WTC11 (cell line): ENCODE results near the gene PTPRT. TPM values are rescaled to one million over a fixed set of nuclear protein-coding genes. Genes with fewer than 3 reads are reported as not detected.

Source experiments
- ATAC-seq: fragments of 200-7000 bp; cut with Tn5 transposase; 2 replicates; pipeline ENCODE4 v1.10.0; 2021; ENCODE audit warnings: mild to moderate bottlenecking, moderate library complexity
- CTCF ChIA-PET: fragments of 300-600 bp; sonication (Branson Sonifier 250); formaldehyde crosslinking; loops from one replicate; lab custom pipeline; 2021; ENCODE audit warnings: antibody characterized with exemption; lab: Charles Lee
- POLR2A ChIA-PET: fragments of 350-600 bp; sonication (Branson Sonifier 250); formaldehyde crosslinking; loops from one replicate; lab custom pipeline; 2021; ENCODE audit warnings: antibody characterized with exemption; lab: Charles Lee
- DNase-seq: peaks from one replicate; pipeline ENCODE4 v3.0.0; 2021; ENCODE audit warnings: low spot score
- H3K27ac Mint-ChIP-seq: 2 replicates; pipeline ENCODE4 v1.8.0; 2021; ENCODE audit warnings: mixed read lengths
- H3K27me3 Mint-ChIP-seq: 2 replicates; pipeline ENCODE4 v1.8.0; 2021; ENCODE audit warnings: low read depth, mild to moderate bottlenecking, moderate library complexity, mixed read lengths
- H3K36me3 Mint-ChIP-seq: 2 replicates; pipeline ENCODE4 v1.8.0; 2021; ENCODE audit warnings: mixed read lengths
- H3K4me1 Mint-ChIP-seq: 2 replicates; pipeline ENCODE4 v1.8.0; 2022; ENCODE audit warnings: mixed read lengths
- H3K4me3 Mint-ChIP-seq: 2 replicates; pipeline ENCODE4 v1.8.0; 2021; ENCODE audit warnings: mild to moderate bottlenecking, moderate library complexity, mixed read lengths
- H3K9me3 Mint-ChIP-seq: 2 replicates; pipeline ENCODE4 v1.8.0; 2021; ENCODE audit warnings: mixed read lengths
- ATF2 ChIP-seq: sonication (generic); formaldehyde crosslinking; IDR thresholded peaks from 2 replicates; pipeline ENCODE4 v1.8.1; 2022; ENCODE audit warnings: low read depth, missing genetic modification reagents, borderline replicate concordance
- CDX4 ChIP-seq: fragments of 250-450 bp; sonication (Bioruptor Pico); IDR thresholded peaks from 2 replicates; pipeline ENCODE4 v1.9.0; 2021; ENCODE audit warnings: moderate library complexity, mild to moderate bottlenecking, inconsistent platforms, borderline replicate concordance
- ETV6 ChIP-seq: sonication (generic); formaldehyde crosslinking; IDR thresholded peaks from 2 replicates; pipeline ENCODE4 v1.8.1; 2022; ENCODE audit warnings: mild to moderate bottlenecking, missing genetic modification reagents
- FOXJ3 ChIP-seq: sonication (generic); formaldehyde crosslinking; IDR thresholded peaks from 2 replicates; pipeline ENCODE4 v1.9.0; 2021; ENCODE audit warnings: missing genetic modification reagents, mild to moderate bottlenecking, borderline replicate concordance
- FOXK1 ChIP-seq: sonication (generic); formaldehyde crosslinking; IDR thresholded peaks from 2 replicates; pipeline ENCODE4 v1.8.0; 2022; ENCODE audit warnings: mild to moderate bottlenecking, moderate library complexity, missing genetic modification reagents
- JAZF1 ChIP-seq: fragments of 250-450 bp; sonication (Bioruptor Pico); IDR thresholded peaks from 2 replicates; pipeline ENCODE4 v1.9.0; 2021; ENCODE audit warnings: moderate library complexity, mild to moderate bottlenecking, inconsistent platforms
- JUN ChIP-seq: sonication (generic); formaldehyde crosslinking; IDR thresholded peaks from 2 replicates; pipeline ENCODE4 v1.8.0; 2023; ENCODE audit warnings: mild to moderate bottlenecking, missing genetic modification reagents
- NR3C1 ChIP-seq: sonication (generic); formaldehyde crosslinking; conservative IDR thresholded peaks from 2 replicates; pipeline ENCODE4 v1.8.1; 2023; ENCODE audit warnings: low read depth, mild to moderate bottlenecking, missing genetic modification reagents
- OVOL2 ChIP-seq: fragments of 250-450 bp; sonication (Bioruptor Pico); IDR thresholded peaks from 2 replicates; pipeline ENCODE4 v1.9.0; 2021; ENCODE audit warnings: mild to moderate bottlenecking, borderline replicate concordance
- STAT6 ChIP-seq: sonication (generic); formaldehyde crosslinking; conservative IDR thresholded peaks from 2 replicates; pipeline ENCODE4 v1.8.1; 2023; ENCODE audit warnings: mild to moderate bottlenecking, low read depth, missing genetic modification reagents, moderate library complexity
- TEAD1 ChIP-seq: sonication (generic); formaldehyde crosslinking; IDR thresholded peaks from 2 replicates; pipeline ENCODE4 v1.8.0; 2022; ENCODE audit warnings: mild to moderate bottlenecking, missing genetic modification reagents
- USF1 ChIP-seq: sonication (generic); formaldehyde crosslinking; IDR thresholded peaks from 2 replicates; pipeline ENCODE4 v1.8.0; 2022; ENCODE audit warnings: mild to moderate bottlenecking, missing genetic modification reagents
- ZNF281 ChIP-seq: sonication (generic); formaldehyde crosslinking; IDR thresholded peaks from 2 replicates; pipeline ENCODE4 v1.8.0; 2023; ENCODE audit warnings: mild to moderate bottlenecking, missing genetic modification reagents
- ZNF512 ChIP-seq: sonication (generic); formaldehyde crosslinking; IDR thresholded peaks from 2 replicates; pipeline ENCODE4 v1.8.1; 2022; ENCODE audit warnings: missing genetic modification reagents, borderline replicate concordance
- ZNF532 ChIP-seq: fragments of 250-450 bp; sonication (Bioruptor Pico); IDR thresholded peaks from 2 replicates; pipeline ENCODE4 v1.9.0; 2021; ENCODE audit warnings: mild to moderate bottlenecking, borderline replicate concordance
- total RNA-seq: library from RNA; stranded (reverse); gene quantifications from 3 replicates; pipeline ENCODE4 v1.2.3, GENCODE V29; 2021

PTPRT gene
- total RNA-seq, 1 experiment from 2014 or later, result 1.1 TPM

GRCh38 chr20:43196243-43196642, 6.5 kb upstream of the PTPRT start:
- Mint-ChIP-seq H3K9me3 (0 out of 2 replicates have a peak, but pooled peaks cover 3% of the 10 kb centered on the region), H3K27me3 (peaks cover 60% of the 10 kb centered on the region), H3K36me3 (no peaks in the 10 kb centered on the region), H3K4me1 (peaks cover 14% of the 10 kb centered on the region), H3K4me3 (no peak overlapping the region), H3K27ac (no peak overlapping the region)
- no peak for ATAC-seq
- TF ChIP-seq CDX4 (CRISPR knock-in tag) (no peak), STAT6 (CRISPR knock-in tag) (no peak), JAZF1 (no peak), TEAD1 (CRISPR knock-in tag) (no peak)
- DNase-seq, result no peak
- POLR2A ChIA-PET, result no interaction called here
- CTCF ChIA-PET, result interaction anchor here (1.8 kb wide), 1 partner anchor 9 kb away, joined by 8 read pairs; no protein-coding TSS in a partner anchor

- no peak overlapping the region for H3K4me3 Mint-ChIP-seq
- ChIA-PET CTCF (interaction anchor here (1.7 kb wide), 1 partner anchor 196 kb away, joined by 4 read pairs; no protein-coding TSS in a partner anchor), POLR2A (no interaction called here)
- TF ChIP-seq ZNF532 (CRISPR knock-in tag) (no peak), USF1 (no peak), JUN (CRISPR knock-in tag) (no peak), FOXK1 (CRISPR knock-in tag) (no peak), ZNF512 (CRISPR knock-in tag) (no peak), CDX4 (CRISPR knock-in tag) (no peak), OVOL2 (CRISPR knock-in tag) (no peak), ETV6 (CRISPR knock-in tag) (no peak), NR3C1 (CRISPR knock-in tag) (no peak), FOXJ3 (CRISPR knock-in tag) (no peak), ZNF281 (no peak), ATF2 (CRISPR knock-in tag) (no peak), STAT6 (CRISPR knock-in tag) (no peak)
- DNase-seq (no peak), ATAC-seq (no peak)
- 0 out of 2 replicates have a peak, but pooled peaks cover 3% of the 10 kb centered on the region for H3K9me3 Mint-ChIP-seq
- no peak overlapping the region for H3K27ac Mint-ChIP-seq
- H3K27me3 Mint-ChIP-seq, result peaks cover 61% of the 10 kb centered on the region
- no peaks in the 10 kb centered on the region for H3K36me3 Mint-ChIP-seq
- peaks cover 15% of the 10 kb centered on the region for H3K4me1 Mint-ChIP-seq
Measured at GRCh38 chr20:43194137-43194536, 4.4 kb upstream of the PTPRT start.
